ENCODE data around the gene AIFM1. TPM values are rescaled to one million over a fixed set of nuclear protein-coding genes. Genes with fewer than 3 reads are reported as not detected.

Gene AIFM1
- total RNA-seq, 4 donors from 2014 or later = 15.9 to 23.4 (median 21.6) TPM

DNA sequence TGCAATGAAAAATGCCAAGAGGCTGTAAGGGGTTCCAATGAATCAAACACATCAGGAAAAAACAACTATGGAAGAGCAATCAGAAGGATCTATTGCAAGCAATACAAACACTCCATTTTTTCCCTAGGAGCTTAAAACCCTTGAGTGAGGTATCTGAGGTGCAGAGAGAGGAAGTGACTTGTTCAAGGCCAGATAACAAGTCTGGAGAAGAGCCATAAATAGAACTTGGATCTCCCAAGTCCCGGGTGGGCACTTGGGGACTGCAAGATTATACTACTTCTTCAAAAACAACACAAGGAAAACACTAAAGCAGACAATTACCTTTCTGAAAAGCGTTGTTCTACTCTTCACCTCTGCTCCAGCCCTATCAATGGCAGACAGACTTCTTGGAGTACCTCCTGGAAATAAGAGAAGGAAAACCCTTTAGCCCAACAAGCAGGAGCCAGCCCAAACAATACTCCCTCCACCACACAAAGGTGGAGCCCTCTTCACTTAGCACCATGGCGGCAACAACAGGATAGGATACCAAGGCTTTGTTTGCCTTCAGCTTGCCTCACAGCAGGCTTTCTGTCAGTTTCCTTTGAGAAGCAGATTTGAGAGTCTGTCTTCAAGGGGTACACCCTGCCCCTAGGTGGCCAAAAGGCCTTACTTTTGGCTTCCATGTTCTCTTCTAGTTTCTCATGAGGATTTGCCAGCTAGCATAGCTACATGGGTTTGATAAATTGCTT, 26.0 kb downstream of the AIFM1 start:
- intact Hi-C loops (cut with DNase I) = no loop called here

DNA sequence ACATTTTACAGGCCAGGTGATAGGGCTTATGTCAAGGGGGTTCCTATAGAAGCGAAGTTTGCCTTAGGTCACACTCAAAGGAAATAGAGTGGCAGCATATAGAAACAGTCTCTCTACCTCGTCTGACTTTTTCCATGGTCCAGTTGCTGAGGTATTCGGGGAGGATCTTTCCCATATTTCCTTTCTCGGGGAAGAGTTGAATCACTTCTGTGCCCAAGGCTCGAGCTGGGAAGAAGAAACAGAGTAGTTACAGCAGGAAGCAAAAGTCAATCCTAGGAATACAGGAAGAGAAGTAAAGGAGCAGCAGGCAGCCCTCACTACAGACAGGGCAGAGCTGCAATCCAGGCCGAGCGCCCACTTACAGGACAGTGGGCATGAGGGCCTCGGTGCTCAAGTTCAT, 28.7 kb downstream of the AIFM1 start:
- intact Hi-C loops (cut with DNase I) = no loop called here
- Histone ChIP-seq H3K9me3 (no peaks in the 10 kb centered on the region), H3K4me3 (no peak overlapping the region), H3K36me3 (peaks cover 8 to 83% (median 57%) of the 10 kb centered on the region in 4 donors), H3K27me3 (no peaks in the 10 kb centered on the region), H3K4me1 (no peaks in the 10 kb centered on the region), H3K27ac (replicated peaks in 1 of 4) (no peak overlapping the region)
- TF ChIP-seq POLR2A (IDR thresholded peaks at IDR 0.05; ENCODE audit: low read depth) (no peak), EP300 (IDR thresholded peaks at IDR 0.05) (no peak), POLR2AphosphoS5 (IDR thresholded peaks at IDR 0.05) (no peak)
- TF ChIP-seq, protein P1, sequence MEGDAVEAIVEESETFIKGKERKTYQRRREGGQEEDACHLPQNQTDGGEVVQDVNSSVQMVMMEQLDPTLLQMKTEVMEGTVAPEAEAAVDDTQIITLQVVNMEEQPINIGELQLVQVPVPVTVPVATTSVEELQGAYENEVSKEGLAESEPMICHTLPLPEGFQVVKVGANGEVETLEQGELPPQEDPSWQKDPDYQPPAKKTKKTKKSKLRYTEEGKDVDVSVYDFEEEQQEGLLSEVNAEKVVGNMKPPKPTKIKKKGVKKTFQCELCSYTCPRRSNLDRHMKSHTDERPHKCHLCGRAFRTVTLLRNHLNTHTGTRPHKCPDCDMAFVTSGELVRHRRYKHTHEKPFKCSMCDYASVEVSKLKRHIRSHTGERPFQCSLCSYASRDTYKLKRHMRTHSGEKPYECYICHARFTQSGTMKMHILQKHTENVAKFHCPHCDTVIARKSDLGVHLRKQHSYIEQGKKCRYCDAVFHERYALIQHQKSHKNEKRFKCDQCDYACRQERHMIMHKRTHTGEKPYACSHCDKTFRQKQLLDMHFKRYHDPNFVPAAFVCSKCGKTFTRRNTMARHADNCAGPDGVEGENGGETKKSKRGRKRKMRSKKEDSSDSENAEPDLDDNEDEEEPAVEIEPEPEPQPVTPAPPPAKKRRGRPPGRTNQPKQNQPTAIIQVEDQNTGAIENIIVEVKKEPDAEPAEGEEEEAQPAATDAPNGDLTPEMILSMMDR (IDR thresholded peaks at IDR 0.05) = no peak
- DNase-seq (ENCODE audit: extremely low spot score) = no peak
- WGBS = 83% methylated on average over 8 of the region's 8 CpGs

More for the DNA sequence above, 26.0 kb downstream of the AIFM1 start:
- H3K4me1 ChIP-seq = no peaks in the 10 kb centered on the region
- H3K27ac ChIP-seq (replicated peaks in 1 of 4) = no peak overlapping the region
- peaks cover 8 to 80% (median 53%) of the 10 kb centered on the region in 4 donors for H3K36me3 ChIP-seq
- no peak for DNase-seq (ENCODE audit: extremely low spot score)
- H3K27me3 ChIP-seq = no peaks in the 10 kb centered on the region
- H3K9me3 ChIP-seq = no peaks in the 10 kb centered on the region
- 47% methylated on average over 3 of the region's 3 CpGs for WGBS
- no peak overlapping the region for H3K4me3 ChIP-seq
- TF ChIP-seq, protein P1 (IDR thresholded peaks at IDR 0.05) = no peak
- TF ChIP-seq EP300 (IDR thresholded peaks at IDR 0.05) = no peak
- TF ChIP-seq POLR2AphosphoS5 (IDR thresholded peaks at IDR 0.05) = no peak
- TF ChIP-seq POLR2A (IDR thresholded peaks at IDR 0.05; ENCODE audit: low read depth) = no peak

DNA sequence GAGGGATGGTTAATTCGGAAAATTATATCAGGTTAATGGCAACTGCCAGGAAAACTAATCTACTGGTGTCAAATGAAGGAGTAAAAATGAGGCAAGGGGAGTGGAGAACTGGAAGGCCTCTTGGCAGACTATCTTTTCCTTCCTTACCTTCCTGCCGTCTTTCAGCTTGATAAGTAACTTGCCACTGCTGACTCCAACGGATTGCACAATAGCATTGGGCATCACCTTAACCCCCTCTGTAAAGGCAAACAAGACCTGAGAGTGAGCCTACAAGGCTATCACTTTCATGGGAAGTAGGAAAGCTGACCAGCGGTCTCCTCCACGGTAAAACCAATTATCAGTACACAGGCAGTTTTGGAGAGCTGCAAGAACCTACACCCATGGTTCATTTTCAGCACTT, 29.1 kb downstream of the AIFM1 start:
- no peak for DNase-seq (ENCODE audit: extremely low spot score)
- no peak for TF ChIP-seq EP300 (IDR thresholded peaks at IDR 0.05)
- no peak for TF ChIP-seq POLR2AphosphoS5 (IDR thresholded peaks at IDR 0.05)
- no peak for TF ChIP-seq POLR2A (IDR thresholded peaks at IDR 0.05; ENCODE audit: low read depth)
- TF ChIP-seq, protein P1 (IDR thresholded peaks at IDR 0.05) = no peak
- Histone ChIP-seq H3K27me3 (no peaks in the 10 kb centered on the region), H3K4me1 (no peaks in the 10 kb centered on the region), H3K36me3 (peaks cover 8 to 86% (median 57%) of the 10 kb centered on the region in 4 donors), H3K4me3 (no peak overlapping the region), H3K9me3 (no peaks in the 10 kb centered on the region), H3K27ac (replicated peaks in 1 of 4) (no peak overlapping the region)
- intact Hi-C loops (cut with DNase I) = no loop called here
- WGBS = 72% methylated on average over 5 of the region's 5 CpGs

DNA sequence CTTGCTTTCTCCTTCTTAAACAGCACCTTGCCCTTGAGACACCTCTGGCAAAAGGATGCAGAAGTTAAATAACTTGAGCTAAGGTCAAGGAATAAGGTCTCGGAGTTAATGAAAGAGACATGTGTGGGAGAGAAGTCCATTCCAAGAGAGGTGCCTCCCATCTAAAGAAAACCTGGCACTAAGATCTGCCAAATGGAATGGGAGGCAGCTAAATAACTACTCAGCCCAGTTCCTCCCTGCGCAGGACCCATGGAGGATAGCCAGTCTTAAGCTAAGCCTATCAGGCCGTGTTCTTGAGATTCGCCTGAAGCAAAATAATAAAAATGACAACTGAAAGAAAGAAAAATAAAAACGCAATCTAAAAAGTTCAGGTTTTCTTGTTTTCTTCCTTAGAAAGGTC, 34.7 kb downstream of the AIFM1 start:
- H3K36me3 ChIP-seq = peaks cover 4 to 89% (median 42%) of the 10 kb centered on the region in 4 donors
- H3K27ac ChIP-seq (replicated peaks in 1 of 4) = no peak overlapping the region
- 88% methylated on average over 5 of the region's 5 CpGs for WGBS
- H3K4me3 ChIP-seq = no peak overlapping the region
- DNase-seq (ENCODE audit: extremely low spot score) = no peak
- H3K27me3 ChIP-seq = no peaks in the 10 kb centered on the region
- intact Hi-C loops (cut with DNase I) = no loop called here
- no peaks in the 10 kb centered on the region for H3K9me3 ChIP-seq
- H3K4me1 ChIP-seq = peaks cover 0 to 1% (median under 1%) of the 10 kb centered on the region in 4 donors
- no peak for TF ChIP-seq POLR2AphosphoS5 (IDR thresholded peaks at IDR 0.05)
- no peak for TF ChIP-seq POLR2A (IDR thresholded peaks at IDR 0.05; ENCODE audit: low read depth)
- TF ChIP-seq, protein P1 (IDR thresholded peaks at IDR 0.05) = no peak
- TF ChIP-seq EP300 (IDR thresholded peaks at IDR 0.05) = no peak
